HEK293 (cell line): ENCODE results near the gene GIPC2.

Source experiments
- CTCF ChIA-PET: fragments of 350-600 bp; formaldehyde crosslinking; extraction: SDS; loops from one replicate; lab custom pipeline; 2021; ENCODE audit warnings: antibody characterized with exemption; lab: Yijun Ruan, JAX
- POLR2A ChIA-PET: fragments of 300-600 bp; formaldehyde crosslinking; extraction: SDS; loops from one replicate; lab custom pipeline; 2020; ENCODE audit warnings: antibody characterized with exemption, inconsistent platforms; lab: Yijun Ruan, JAX
- H3K27ac ChIP-seq: fragments of 200-500 bp; sonication (Bioruptor generic); 2 replicates; pipeline ENCODE4 v1.5.1; 2014; ENCODE audit warnings: low read depth, low read length, control low read depth, inconsistent platforms; ENCODE audit errors: extremely low read depth
- H3K36me3 ChIP-seq, 2 experiments: fragments of 200-500 bp in 1 of 2; sonication (Bioruptor generic) in 1 of 2; 1 replicate in 1 of 2; 2 replicates in 1 of 2; pipeline ENCODE4 v1.5.1; 2014 to 2017; ENCODE audit warnings: inconsistent platforms in 2 of 2, low read length in 2 of 2; ENCODE audit not compliant: control insufficient read depth in 2 of 2, insufficient read depth in 1 of 2
- H3K4me1 ChIP-seq: fragments of 200-500 bp; sonication (Bioruptor generic); 2 replicates; pipeline ENCODE4 v1.5.1; 2014; ENCODE audit warnings: mild to moderate bottlenecking, low read length, inconsistent platforms; ENCODE audit not compliant: control insufficient read depth, insufficient read depth
- H3K4me3 ChIP-seq: 2 replicates; pipeline ENCODE4 v1.5.1; 2011; ENCODE audit warnings: low read depth, mild to moderate bottlenecking, control low read depth, low read length, moderate library complexity
- H3K9me3 ChIP-seq: fragments of 200-500 bp; sonication (Bioruptor generic); 2 replicates; pipeline ENCODE4 v1.5.1; 2014; ENCODE audit warnings: low read depth, low read length, inconsistent platforms; ENCODE audit not compliant: control insufficient read depth, insufficient read depth
- HOXA7 ChIP-seq: sonication (generic); formaldehyde crosslinking; IDR thresholded peaks from 2 replicates; pipeline ENCODE4 v1.8.1; 2022; ENCODE audit warnings: missing genetic modification reagents, borderline replicate concordance
- PRDM2 ChIP-seq: fragments of 450-650 bp; formaldehyde crosslinking; IDR thresholded peaks from 2 replicates; pipeline ENCODE4 v1.5.1; 2016; ENCODE audit warnings: missing biosample characterization, missing genetic modification characterization, borderline replicate concordance
- ZIC2 ChIP-seq: fragments of 450-650 bp; formaldehyde crosslinking; IDR thresholded peaks from 2 replicates; pipeline ENCODE4 v1.5.1; 2016; ENCODE audit warnings: missing biosample characterization, missing genetic modification characterization
- ZNF26 ChIP-seq: fragments of 450-650 bp; formaldehyde crosslinking; IDR thresholded peaks from 2 replicates; pipeline ENCODE4 v1.5.1; 2016; ENCODE audit warnings: missing biosample characterization, missing genetic modification characterization
- ZNF266 ChIP-seq: fragments of 450-650 bp; formaldehyde crosslinking; IDR thresholded peaks from 2 replicates; pipeline ENCODE4 v1.5.1; 2016; ENCODE audit warnings: missing biosample characterization, missing genetic modification characterization, low read depth
- ZNF302 ChIP-seq: fragments of 450-650 bp; formaldehyde crosslinking; IDR thresholded peaks from 2 replicates; pipeline ENCODE4 v1.5.1; 2016; ENCODE audit warnings: missing biosample characterization, missing genetic modification characterization, low read depth
- ZNF350 ChIP-seq: fragments of 450-650 bp; formaldehyde crosslinking; IDR thresholded peaks from 2 replicates; pipeline ENCODE4 v1.5.0; 2017; ENCODE audit warnings: missing biosample characterization, mild to moderate bottlenecking, missing genetic modification characterization
- ZNF404 ChIP-seq: fragments of 450-650 bp; formaldehyde crosslinking; IDR thresholded peaks from 2 replicates; pipeline ENCODE4 v1.5.1; 2017; ENCODE audit warnings: missing biosample characterization, missing genetic modification characterization
- ZNF561 ChIP-seq: fragments of 450-650 bp; IDR thresholded peaks from 2 replicates; pipeline ENCODE4 v1.5.1; 2018; ENCODE audit warnings: missing biosample characterization, missing genetic modification characterization, borderline replicate concordance
- ZNF610 ChIP-seq: fragments of 450-650 bp; formaldehyde crosslinking; IDR thresholded peaks from 2 replicates; pipeline ENCODE4 v1.5.1; 2016; ENCODE audit warnings: missing biosample characterization, missing genetic modification characterization, borderline replicate concordance
- ZNF626 ChIP-seq: fragments of 450-650 bp; sonication (Bioruptor Pico); formaldehyde crosslinking; IDR thresholded peaks from 2 replicates; pipeline ENCODE4 v1.5.1; 2018; ENCODE audit warnings: missing biosample characterization, missing genetic modification characterization, inconsistent platforms
- ZNF645 ChIP-seq: fragments of 450-650 bp; formaldehyde crosslinking; IDR thresholded peaks from 2 replicates; pipeline ENCODE4; 2016; ENCODE audit warnings: missing biosample characterization, missing genetic modification characterization
- TF ChIP-seq, protein P1 (sequence below): fragments of 450-650 bp; formaldehyde crosslinking; IDR thresholded peaks from 2 replicates; pipeline ENCODE4 v1.5.1; 2017; ENCODE audit warnings: missing biosample characterization, missing genetic modification characterization
- TF ChIP-seq, protein P2 (sequence below): fragments of 450-650 bp; formaldehyde crosslinking; IDR thresholded peaks from 2 replicates; pipeline ENCODE4 v1.5.1; 2016; ENCODE audit warnings: missing biosample characterization, missing genetic modification characterization
- TF ChIP-seq, protein P3 (sequence below): fragments of 450-650 bp; formaldehyde crosslinking; IDR thresholded peaks from 2 replicates; pipeline ENCODE4 v1.5.1; 2016; ENCODE audit warnings: missing biosample characterization, missing genetic modification characterization

The GIPC2 gene

DNA sequence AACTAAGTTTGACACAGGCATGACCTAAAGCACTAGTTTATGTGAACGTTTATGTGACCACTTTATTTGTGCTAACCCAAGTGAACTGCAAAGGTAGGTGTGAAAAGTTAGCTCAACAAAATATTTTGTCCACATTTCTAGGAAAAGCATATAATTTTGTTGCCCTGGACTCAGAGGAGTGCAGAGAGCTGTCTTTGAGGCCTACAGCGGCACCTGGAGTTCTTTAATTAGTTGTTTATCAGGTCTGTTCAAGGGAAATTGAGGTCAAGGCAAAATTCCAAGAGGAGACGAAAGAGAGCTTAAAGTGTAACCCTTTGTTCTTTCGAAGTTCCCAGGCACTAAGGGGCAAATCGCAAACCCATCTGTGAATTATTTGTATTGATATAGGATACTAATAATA is 1.3 kb downstream of the GIPC2 start:
- TF ChIP-seq, protein P1, sequence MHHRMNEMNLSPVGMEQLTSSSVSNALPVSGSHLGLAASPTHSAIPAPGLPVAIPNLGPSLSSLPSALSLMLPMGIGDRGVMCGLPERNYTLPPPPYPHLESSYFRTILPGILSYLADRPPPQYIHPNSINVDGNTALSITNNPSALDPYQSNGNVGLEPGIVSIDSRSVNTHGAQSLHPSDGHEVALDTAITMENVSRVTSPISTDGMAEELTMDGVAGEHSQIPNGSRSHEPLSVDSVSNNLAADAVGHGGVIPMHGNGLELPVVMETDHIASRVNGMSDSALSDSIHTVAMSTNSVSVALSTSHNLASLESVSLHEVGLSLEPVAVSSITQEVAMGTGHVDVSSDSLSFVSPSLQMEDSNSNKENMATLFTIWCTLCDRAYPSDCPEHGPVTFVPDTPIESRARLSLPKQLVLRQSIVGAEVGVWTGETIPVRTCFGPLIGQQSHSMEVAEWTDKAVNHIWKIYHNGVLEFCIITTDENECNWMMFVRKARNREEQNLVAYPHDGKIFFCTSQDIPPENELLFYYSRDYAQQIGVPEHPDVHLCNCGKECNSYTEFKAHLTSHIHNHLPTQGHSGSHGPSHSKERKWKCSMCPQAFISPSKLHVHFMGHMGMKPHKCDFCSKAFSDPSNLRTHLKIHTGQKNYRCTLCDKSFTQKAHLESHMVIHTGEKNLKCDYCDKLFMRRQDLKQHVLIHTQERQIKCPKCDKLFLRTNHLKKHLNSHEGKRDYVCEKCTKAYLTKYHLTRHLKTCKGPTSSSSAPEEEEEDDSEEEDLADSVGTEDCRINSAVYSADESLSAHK (tag by site-specific recombination): no peak
- TF ChIP-seq ZNF404 (tag by site-specific recombination): no peak
- TF ChIP-seq HOXA7 (CRISPR knock-in tag): no peak
- TF ChIP-seq, protein P2, sequence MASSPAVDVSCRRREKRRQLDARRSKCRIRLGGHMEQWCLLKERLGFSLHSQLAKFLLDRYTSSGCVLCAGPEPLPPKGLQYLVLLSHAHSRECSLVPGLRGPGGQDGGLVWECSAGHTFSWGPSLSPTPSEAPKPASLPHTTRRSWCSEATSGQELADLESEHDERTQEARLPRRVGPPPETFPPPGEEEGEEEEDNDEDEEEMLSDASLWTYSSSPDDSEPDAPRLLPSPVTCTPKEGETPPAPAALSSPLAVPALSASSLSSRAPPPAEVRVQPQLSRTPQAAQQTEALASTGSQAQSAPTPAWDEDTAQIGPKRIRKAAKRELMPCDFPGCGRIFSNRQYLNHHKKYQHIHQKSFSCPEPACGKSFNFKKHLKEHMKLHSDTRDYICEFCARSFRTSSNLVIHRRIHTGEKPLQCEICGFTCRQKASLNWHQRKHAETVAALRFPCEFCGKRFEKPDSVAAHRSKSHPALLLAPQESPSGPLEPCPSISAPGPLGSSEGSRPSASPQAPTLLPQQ (tag by site-specific recombination): no peak
- TF ChIP-seq PRDM2 (tag by site-specific recombination): no peak
- Histone ChIP-seq H3K4me3 (no peak overlapping the region), H3K36me3 (no peaks in the 10 kb centered on the region), H3K4me1 (no peaks in the 10 kb centered on the region), H3K9me3 (no peaks in the 10 kb centered on the region), H3K27ac (no peak overlapping the region)
- ChIA-PET POLR2A (no interaction called here), CTCF (interaction anchor here (0.5 kb wide), 1 partner anchor 396 kb away, joined by 4 read pairs; no protein-coding TSS in a partner anchor)

DNA sequence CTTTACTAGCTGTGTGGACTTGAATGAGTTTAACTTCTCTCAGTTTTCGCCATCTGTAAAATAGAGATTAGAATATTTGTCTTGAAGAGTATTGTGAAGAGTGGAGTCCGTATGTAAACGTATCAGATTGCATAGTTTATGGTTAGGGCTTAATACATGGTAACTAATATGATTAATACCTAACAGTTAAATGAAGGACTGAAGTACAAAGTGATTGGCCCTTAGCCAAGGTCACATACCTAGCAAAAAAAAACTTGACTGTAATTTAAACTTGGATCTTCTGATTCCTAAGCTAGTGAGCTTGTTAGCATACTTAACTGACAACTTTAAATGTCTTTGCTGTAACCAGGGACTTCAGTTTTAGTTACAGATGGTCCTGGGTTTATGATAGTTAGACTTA is 1.9 kb downstream of the GIPC2 start:
- POLR2A ChIA-PET: no interaction called here
- H3K9me3 ChIP-seq: no peaks in the 10 kb centered on the region
- H3K4me3 ChIP-seq: no peak overlapping the region
- no peak overlapping the region for H3K27ac ChIP-seq
- CTCF ChIA-PET: interaction anchor here (0.7 kb wide), 1 partner anchor 35 kb away, joined by 3 read pairs; no protein-coding TSS in a partner anchor
- no peaks in the 10 kb centered on the region for H3K36me3 ChIP-seq
- no peaks in the 10 kb centered on the region for H3K4me1 ChIP-seq
- TF ChIP-seq, protein P3, sequence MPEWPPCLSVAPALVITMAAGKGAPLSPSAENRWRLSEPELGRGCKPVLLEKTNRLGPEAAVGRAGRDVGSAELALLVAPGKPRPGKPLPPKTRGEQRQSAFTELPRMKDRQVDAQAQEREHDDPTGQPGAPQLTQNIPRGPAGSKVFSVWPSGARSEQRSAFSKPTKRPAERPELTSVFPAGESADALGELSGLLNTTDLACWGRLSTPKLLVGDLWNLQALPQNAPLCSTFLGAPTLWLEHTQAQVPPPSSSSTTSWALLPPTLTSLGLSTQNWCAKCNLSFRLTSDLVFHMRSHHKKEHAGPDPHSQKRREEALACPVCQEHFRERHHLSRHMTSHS: no peak
- TF ChIP-seq ZNF561 (tag by site-specific recombination) (no peak), ZNF626 (no peak), ZNF302 (tag by site-specific recombination) (no peak), ZNF350 (tag by site-specific recombination) (no peak)

- Histone ChIP-seq H3K4me3 (no peak overlapping the region), H3K27ac (no peak overlapping the region), H3K4me1 (no peaks in the 10 kb centered on the region), H3K36me3 (no peaks in the 10 kb centered on the region), H3K9me3 (no peaks in the 10 kb centered on the region)
- POLR2A ChIA-PET: no interaction called here
- CTCF ChIA-PET: interaction anchor here (0.7 kb wide), 3 partner anchors 11 to 34 kb away, joined by 3 read pairs; no protein-coding TSS in a partner anchor
- TF ChIP-seq ZNF645 (no peak), ZIC2 (tag by site-specific recombination) (no peak), ZNF26 (tag by site-specific recombination) (no peak), ZNF610 (tag by site-specific recombination) (no peak), ZNF266 (no peak)
- TF ChIP-seq, protein P3: no peak
Observed at GRCh38 chr1:78048446-78048845, 2.7 kb downstream of the GIPC2 start.
